GM12878 (cell line): ENCODE measurements around the gene ZNF827. TPM values are rescaled to one million over a fixed set of nuclear protein-coding genes. Genes with fewer than 3 reads are reported as not detected.

Experiments used
- ATAC-seq: fragments of 200-7000 bp; cut with Tn5 transposase; 3 replicates; pipeline ENCODE4 v1.9.1; 2020; ENCODE audit warnings: mild to moderate bottlenecking, moderate library complexity
- BruUV-seq: library from RNA; stranded (reverse); fragments of 400-500 nt; replicated peaks from 2 replicates; lab custom pipeline; 2021; lab: Mats Ljungman, UMichigan
- CTCF ChIA-PET: fragments of 300-600 bp; sonication (Branson Sonifier 250); formaldehyde crosslinking; extraction: SDS; loops from one replicate; lab custom pipeline; 2021; ENCODE audit warnings: inconsistent platforms; lab: Yijun Ruan, JAX
- POLR2A ChIA-PET: fragments of 350-600 bp; formaldehyde crosslinking; extraction: SDS; loops from one replicate; lab custom pipeline; 2021; ENCODE audit warnings: inconsistent platforms; lab: Charles Lee
- RAD21 ChIA-PET: fragments of 300-600 bp; sonication (Branson Sonifier 250); formaldehyde crosslinking; loops from one replicate; lab custom pipeline; 2023; ENCODE audit warnings: antibody characterized with exemption; ENCODE audit not compliant: unreplicated experiment; lab: Charles Lee
- SMC1A ChIA-PET: fragments of 300-600 bp; sonication (Branson Sonifier 250); formaldehyde crosslinking; loops from one replicate; lab custom pipeline; 2023; ENCODE audit not compliant: unreplicated experiment, uncharacterized antibody; lab: Charles Lee
- DNase-seq: peaks from one replicate; pipeline ENCODE4 v3.0.0-alpha.2; 2011; ENCODE audit warnings: low read depth, low spot score
- FAIRE-seq: peaks from 3 replicates; lab custom pipeline; 2011; peaks lifted over from hg19 to GRCh38; lab: Jason Lieb, UNC
- H2AFZ ChIP-seq: 2 replicates; pipeline ENCODE4 v1.6.0; 2011; ENCODE audit warnings: low read depth, low read length, control low read depth; ENCODE audit not compliant: control insufficient read depth
- H3K27ac ChIP-seq: 2 replicates; pipeline ENCODE4 v1.5.1; 2011; ENCODE audit warnings: control low read depth; ENCODE audit not compliant: control insufficient read depth, insufficient read depth
- H3K27me3 ChIP-seq, 2 experiments: replicated peaks in 1 of 2; 2 replicates each; pipeline versions ENCODE4 v1.6.0 to v1.6.1; 2011; ENCODE audit warnings: low read length in 1 of 2; ENCODE audit not compliant: control insufficient read depth in 2 of 2, insufficient read depth in 2 of 2
- H3K36me3 ChIP-seq, 2 experiments: 2 replicates each; pipeline ENCODE4 v1.5.1; 2011; ENCODE audit warnings: low read length in 1 of 2; ENCODE audit not compliant: control insufficient read depth in 2 of 2, insufficient read depth in 2 of 2
- H3K4me1 ChIP-seq: 2 replicates; pipeline ENCODE4 v1.6.1; 2011; ENCODE audit warnings: mild to moderate bottlenecking, low read length, moderate library complexity, mixed read lengths; ENCODE audit not compliant: control insufficient read depth, insufficient read depth
- H3K4me2 ChIP-seq: 2 replicates; pipeline ENCODE4 v1.6.0; 2011; ENCODE audit warnings: control low read depth; ENCODE audit not compliant: control insufficient read depth, insufficient read depth
- H3K4me3 ChIP-seq: fragments of 200-600 bp; sonication (generic); 2 replicates; pipeline ENCODE4 v1.5.1; 2016
- H3K79me2 ChIP-seq: 2 replicates; pipeline ENCODE4 v1.6.0; 2011; ENCODE audit warnings: low read length; ENCODE audit not compliant: control insufficient read depth, insufficient read depth
- H3K9ac ChIP-seq: 2 replicates; pipeline ENCODE4 v1.8.0; 2011; ENCODE audit warnings: low read length, control low read depth, mixed read lengths; ENCODE audit not compliant: control insufficient read depth, insufficient read depth
- H3K9me3 ChIP-seq: replicated peaks from 3 replicates; pipeline ENCODE4 v1.5.1; 2011; ENCODE audit warnings: mild to moderate bottlenecking, low read length; ENCODE audit not compliant: control insufficient read depth, insufficient read depth
- H4K20me1 ChIP-seq: 2 replicates; pipeline ENCODE4 v1.6.0; 2011; ENCODE audit not compliant: control insufficient read depth, insufficient read depth
- EGR1 ChIP-seq, 2 experiments: IDR thresholded peaks; 1 replicate in 1 of 2; 2 replicates in 1 of 2; pipeline ENCODE4 v1.6.1; 2011 to 2012; ENCODE audit warnings: low read depth in 2 of 2, low read length in 2 of 2, borderline replicate concordance in 1 of 2, mild to moderate bottlenecking in 1 of 2, moderate library complexity in 1 of 2
- ETV6 ChIP-seq, 2 experiments: fragments of 450-650 bp in 1 of 2; IDR thresholded peaks in 1 of 2; conservative IDR thresholded peaks in 1 of 2; 2 replicates each; pipeline ENCODE4 v1.6.1; 2014; ENCODE audit warnings: antibody characterized with exemption in 1 of 2, borderline replicate concordance in 1 of 2, low read depth in 1 of 2, mild to moderate bottlenecking in 1 of 2, moderate library complexity in 1 of 2
- EZH2 ChIP-seq: IDR thresholded peaks from 2 replicates; pipeline ENCODE4 v1.6.1; 2012; ENCODE audit warnings: low read depth, mild to moderate bottlenecking, control low read depth, inconsistent platforms, low read length, borderline replicate concordance; ENCODE audit not compliant: control insufficient read depth
- FOXM1 ChIP-seq: IDR thresholded peaks from 2 replicates; pipeline ENCODE4 v1.6.1; 2012; ENCODE audit warnings: low read depth, mild to moderate bottlenecking, inconsistent platforms, low read length, moderate library complexity
- GATAD2B ChIP-seq: fragments of 450-650 bp; conservative IDR thresholded peaks from 2 replicates; pipeline ENCODE4 v1.6.1; 2017; ENCODE audit warnings: low read depth, mild to moderate bottlenecking, moderate library complexity
- IKZF1 ChIP-seq: fragments of 450-650 bp; conservative IDR thresholded peaks from 2 replicates; pipeline ENCODE4 v1.6.1; 2017; ENCODE audit warnings: antibody characterized with exemption, mild to moderate bottlenecking
- LARP7 ChIP-seq: fragments of 450-650 bp; IDR thresholded peaks from 2 replicates; pipeline ENCODE4 v1.6.1; 2017; ENCODE audit warnings: mild to moderate bottlenecking
- PML ChIP-seq: IDR thresholded peaks from 2 replicates; pipeline ENCODE4 v1.6.1; 2012; ENCODE audit warnings: low read length, inconsistent platforms
- POLR2A ChIP-seq: IDR thresholded peaks from 2 replicates; pipeline ENCODE4 v1.6.1; 2011; ENCODE audit warnings: low read depth, mild to moderate bottlenecking, low read length
- RAD21 ChIP-seq: IDR thresholded peaks from 2 replicates; pipeline ENCODE4 v1.6.1; 2011; ENCODE audit warnings: mild to moderate bottlenecking, low read depth, low read length, moderate library complexity; ENCODE audit not compliant: insufficient read depth
- SMARCA5 ChIP-seq: fragments of 450-650 bp; IDR thresholded peaks from 2 replicates; pipeline ENCODE4 v1.6.1; 2017; ENCODE audit warnings: mild to moderate bottlenecking
- TARDBP ChIP-seq: IDR thresholded peaks from 2 replicates; pipeline ENCODE4 v1.6.1; 2016; ENCODE audit warnings: borderline replicate concordance
- ZNF207 ChIP-seq: fragments of 450-650 bp; IDR thresholded peaks from 2 replicates; pipeline ENCODE4 v1.6.1; 2014; ENCODE audit warnings: antibody characterized with exemption, mild to moderate bottlenecking, borderline replicate concordance
- WGBS: methylation state at CpG from one replicate; pipeline ENCODE4 v1.1.6; 2016; ENCODE audit warnings: low lambda C conversion rate; ENCODE audit not compliant: insufficient replicate concordance, insufficient coverage; ENCODE audit errors: missing lambda C conversion rate; 5-methylcytosine and 5-hydroxymethylcytosine counted together
- in situ Hi-C: fragments of 300-500 bp; cut with MboI; formaldehyde crosslinking; loops from 9 replicates; pipeline ENCODE4 v1.14.3; 2018; ENCODE audit warnings: mixed read lengths
- intact Hi-C: fragments of 100-400 bp; cut with micrococcal nuclease; formaldehyde crosslinking; loops from one replicate; pipeline ENCODE4 v1.14.2; 2022; ENCODE audit not compliant: unreplicated experiment
- polyA plus RNA-seq, 11 experiments: library from polyadenylated mRNA; depleted of rRNA in 4 of 11; unstranded in 6 of 11; stranded (reverse) in 5 of 11; fragments of >200 nt; fragmentation: Nextera tagmentation in 4 of 11; fragmentation: Illumina TruSeq in 1 of 11; extraction: Ambion mirVana in 4 of 11; extraction: Trizol in 1 of 11; gene quantifications; 1 replicate in 1 of 11; 2 replicates in 10 of 11; pipeline versions ENCODE4 v1.2.1 to v1.2.3, GENCODE V29; 2011 to 2016; ENCODE audit warnings: inconsistent platforms in 2 of 11, missing spikeins in 2 of 11, low read depth in 1 of 11
- total RNA-seq, 4 experiments: library from RNA; depleted of rRNA in 3 of 4; stranded (reverse); fragments of >200 nt in 3 of 4; fragmentation: Illumina TruSeq in 1 of 4; extraction: Trizol in 1 of 4; gene quantifications; 2 replicates each; pipeline versions ENCODE4 v1.2.1 to v1.2.3, GENCODE V29; 2013 to 2021
- TF ChIP-seq, protein P1 (sequence below): fragments of 450-650 bp; conservative IDR thresholded peaks from 2 replicates; pipeline ENCODE4 v1.6.1; 2017; ENCODE audit warnings: mild to moderate bottlenecking, moderate library complexity
- TF ChIP-seq, protein P2 (sequence below), 3 experiments: IDR thresholded peaks in 2 of 3; conservative IDR thresholded peaks in 1 of 3; 2 replicates each; pipeline ENCODE4 v1.5.1; 2011; ENCODE audit warnings: low read depth in 3 of 3, low read length in 3 of 3, mild to moderate bottlenecking in 3 of 3, control low read depth in 2 of 3, moderate library complexity in 2 of 3, inconsistent platforms in 1 of 3, mixed read lengths in 1 of 3; ENCODE audit not compliant: control insufficient read depth in 2 of 3, insufficient read depth in 1 of 3; ENCODE audit errors: extremely low read depth in 1 of 3
- TF ChIP-seq, protein P3 (sequence below): IDR thresholded peaks from 2 replicates; pipeline ENCODE4 v1.6.1; 2011; ENCODE audit warnings: mild to moderate bottlenecking, low read depth, low read length, moderate library complexity; ENCODE audit not compliant: insufficient replicate concordance

Gene ZNF827
- total and polyA plus RNA-seq, 10 of the 15 experiments (the other 5 are each of a cell fraction or from before 2014, with no cell fraction given) = 3.8 to 31.5 (median 13.6) TPM

DNA sequence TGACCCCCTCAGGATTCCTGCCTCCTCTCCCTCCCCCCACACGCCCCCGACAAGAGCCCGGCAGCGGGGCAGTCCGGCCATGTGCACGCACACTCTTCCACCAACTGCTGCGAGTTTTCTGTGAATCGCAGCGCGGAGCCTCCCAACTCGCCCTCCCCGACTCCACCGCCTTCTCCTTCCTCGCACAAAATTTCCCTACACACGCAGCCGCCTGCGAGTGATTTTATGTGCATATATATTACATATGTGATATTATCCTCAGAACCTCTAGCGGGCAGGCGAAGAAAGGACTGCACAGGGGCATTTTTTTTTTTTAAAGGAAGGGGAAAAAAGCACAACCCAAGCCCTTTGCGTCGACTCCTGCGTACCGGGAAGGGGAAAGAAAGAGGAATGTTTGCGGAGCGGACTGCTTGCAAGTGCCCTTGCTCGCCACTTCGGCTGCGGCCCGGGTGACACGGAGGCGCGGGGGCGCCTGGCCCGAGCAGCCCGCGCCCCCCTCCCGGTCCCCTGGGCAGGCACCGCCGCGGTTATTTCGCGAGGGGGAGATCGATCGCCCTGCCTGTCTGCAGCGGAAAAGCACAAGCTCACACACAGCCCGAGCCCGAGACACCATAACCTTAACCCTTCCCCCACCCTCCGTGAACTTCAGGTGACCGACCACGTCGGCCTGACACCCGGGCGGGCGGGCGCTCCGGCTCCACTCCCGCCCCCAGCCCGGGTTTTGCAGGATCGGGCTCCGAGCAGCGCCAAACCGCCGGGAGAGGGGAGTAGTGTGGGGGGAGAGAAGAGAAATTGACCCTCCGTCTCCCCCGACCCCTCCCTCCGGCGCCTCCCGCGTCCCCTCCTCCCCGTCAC lies 2.3 kb downstream of the ZNF827 start:
- no peaks in the 10 kb centered on the region for H3K36me3 ChIP-seq
- ChIA-PET POLR2A (interaction anchor here (0.6 to 1.4 kb wide), 10 partner anchors 48 to 337 kb away, joined by 3 to 4 read pairs (median 3); partner anchors contain the start of gene MMAA), RAD21 (interaction anchor here (0.7 to 2.4 kb wide), 11 partner anchors 12 to 317 kb away, joined by 3 to 10 read pairs (median 3); partner anchors contain the start of gene MMAA), SMC1A (interaction anchor here (1.0 to 1.1 kb wide), 2 partner anchors 41 to 107 kb away, joined by 3 to 4 read pairs; no protein-coding TSS in a partner anchor), CTCF (interaction anchor here (1.0 kb wide), 1 partner anchor 95 kb away, joined by 3 read pairs; no protein-coding TSS in a partner anchor)
- peak overlapping the region; percentile 48 for H3K4me2 ChIP-seq
- in situ Hi-C loops = no loop called here
- no peaks in the 10 kb centered on the region for H4K20me1 ChIP-seq
- H3K79me2 ChIP-seq = peaks cover 69% of the 10 kb centered on the region
- BruUV-seq = no TSS peak
- H3K9ac ChIP-seq = peak overlapping the region; percentile 84
- H2AFZ ChIP-seq = peak overlapping the region; percentile 46
- H3K9me3 ChIP-seq = no peaks in the 10 kb centered on the region
- peak overlapping the region; percentile 88 for H3K27ac ChIP-seq
- WGBS = under 1% methylated on average over 39 of the region's 70 CpGs
- no peaks in the 10 kb centered on the region for H3K27me3 ChIP-seq
- ATAC-seq (peak; percentile 70), FAIRE-seq (no peak), DNase-seq (no peak)
- H3K4me1 ChIP-seq = no peaks in the 10 kb centered on the region
- intact Hi-C loops = loop anchor here (1.0 to 10.0 kb wide), 8 partner anchors 49 to 754 kb away; partner anchors contain the start of genes MMAA and OTUD4
- H3K4me3 ChIP-seq = peak overlapping the region; percentile 93
- TF ChIP-seq ETV6 (conservative IDR thresholded peaks at IDR 0.05 in 1 of 2, IDR thresholded peaks at IDR 0.05 in 1 of 2; ENCODE audit: borderline replicate concordance in 1 of 2, low read depth in 1 of 2) (no peak), SMARCA5 (peak; percentile 74; the same call in 1 of the 2 replicates), TARDBP (no peak; the same call in 1 of the 2 replicates), PML (0 out of 2 replicates have a peak, but pooled peaks have one; percentile 34), LARP7 (peak; percentile 87), POLR2A (peak; percentile 68; the same call in 1 of the 2 replicates), RAD21 (0 out of 2 replicates have a peak, but pooled peaks have one; percentile 17), IKZF1 (peak; percentile 72; the same call in 1 of the 2 replicates), FOXM1 (0 out of 2 replicates have a peak, but pooled peaks have one; percentile 66), ZNF207 (peak; percentile 81; the same call in 1 of the 2 replicates), GATAD2B (peak; percentile 61; the same call in 1 of the 2 replicates), EZH2 (no peak), EGR1 (IDR thresholded peaks at IDR 0.05; ENCODE audit: borderline replicate concordance in 1 of 2, low read depth in 2 of 2, low read length in 2 of 2) (peak in 1 of 2 experiments; percentile 47; a peak in 2 of 3 replicates)
- TF ChIP-seq, protein P1, sequence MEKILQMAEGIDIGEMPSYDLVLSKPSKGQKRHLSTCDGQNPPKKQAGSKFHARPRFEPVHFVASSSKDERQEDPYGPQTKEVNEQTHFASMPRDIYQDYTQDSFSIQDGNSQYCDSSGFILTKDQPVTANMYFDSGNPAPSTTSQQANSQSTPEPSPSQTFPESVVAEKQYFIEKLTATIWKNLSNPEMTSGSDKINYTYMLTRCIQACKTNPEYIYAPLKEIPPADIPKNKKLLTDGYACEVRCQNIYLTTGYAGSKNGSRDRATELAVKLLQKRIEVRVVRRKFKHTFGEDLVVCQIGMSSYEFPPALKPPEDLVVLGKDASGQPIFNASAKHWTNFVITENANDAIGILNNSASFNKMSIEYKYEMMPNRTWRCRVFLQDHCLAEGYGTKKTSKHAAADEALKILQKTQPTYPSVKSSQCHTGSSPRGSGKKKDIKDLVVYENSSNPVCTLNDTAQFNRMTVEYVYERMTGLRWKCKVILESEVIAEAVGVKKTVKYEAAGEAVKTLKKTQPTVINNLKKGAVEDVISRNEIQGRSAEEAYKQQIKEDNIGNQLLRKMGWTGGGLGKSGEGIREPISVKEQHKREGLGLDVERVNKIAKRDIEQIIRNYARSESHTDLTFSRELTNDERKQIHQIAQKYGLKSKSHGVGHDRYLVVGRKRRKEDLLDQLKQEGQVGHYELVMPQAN = peak; percentile 38; the same call in 1 of the 2 replicates
- TF ChIP-seq, protein P2, sequence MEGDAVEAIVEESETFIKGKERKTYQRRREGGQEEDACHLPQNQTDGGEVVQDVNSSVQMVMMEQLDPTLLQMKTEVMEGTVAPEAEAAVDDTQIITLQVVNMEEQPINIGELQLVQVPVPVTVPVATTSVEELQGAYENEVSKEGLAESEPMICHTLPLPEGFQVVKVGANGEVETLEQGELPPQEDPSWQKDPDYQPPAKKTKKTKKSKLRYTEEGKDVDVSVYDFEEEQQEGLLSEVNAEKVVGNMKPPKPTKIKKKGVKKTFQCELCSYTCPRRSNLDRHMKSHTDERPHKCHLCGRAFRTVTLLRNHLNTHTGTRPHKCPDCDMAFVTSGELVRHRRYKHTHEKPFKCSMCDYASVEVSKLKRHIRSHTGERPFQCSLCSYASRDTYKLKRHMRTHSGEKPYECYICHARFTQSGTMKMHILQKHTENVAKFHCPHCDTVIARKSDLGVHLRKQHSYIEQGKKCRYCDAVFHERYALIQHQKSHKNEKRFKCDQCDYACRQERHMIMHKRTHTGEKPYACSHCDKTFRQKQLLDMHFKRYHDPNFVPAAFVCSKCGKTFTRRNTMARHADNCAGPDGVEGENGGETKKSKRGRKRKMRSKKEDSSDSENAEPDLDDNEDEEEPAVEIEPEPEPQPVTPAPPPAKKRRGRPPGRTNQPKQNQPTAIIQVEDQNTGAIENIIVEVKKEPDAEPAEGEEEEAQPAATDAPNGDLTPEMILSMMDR (IDR thresholded peaks at IDR 0.05 in 2 of 3, conservative IDR thresholded peaks at IDR 0.05 in 1 of 3; ENCODE audit: control insufficient read depth in 2 of 3, extremely low read depth in 1 of 3, insufficient read depth in 1 of 3, low read depth in 3 of 3, low read length in 3 of 3) = peak; percentile 2 to 34 (median 19); a peak in 1 of 6 replicates
- TF ChIP-seq, protein P3, sequence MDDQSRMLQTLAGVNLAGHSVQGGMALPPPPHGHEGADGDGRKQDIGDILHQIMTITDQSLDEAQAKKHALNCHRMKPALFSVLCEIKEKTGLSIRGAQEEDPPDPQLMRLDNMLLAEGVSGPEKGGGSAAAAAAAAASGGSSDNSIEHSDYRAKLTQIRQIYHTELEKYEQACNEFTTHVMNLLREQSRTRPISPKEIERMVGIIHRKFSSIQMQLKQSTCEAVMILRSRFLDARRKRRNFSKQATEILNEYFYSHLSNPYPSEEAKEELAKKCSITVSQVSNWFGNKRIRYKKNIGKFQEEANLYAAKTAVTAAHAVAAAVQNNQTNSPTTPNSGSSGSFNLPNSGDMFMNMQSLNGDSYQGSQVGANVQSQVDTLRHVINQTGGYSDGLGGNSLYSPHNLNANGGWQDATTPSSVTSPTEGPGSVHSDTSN = peak; percentile 28
